Measurements from ENCODE around the gene POLK.
A peak's percentile ranks its signal among the peaks of the same experiment; 100 is the strongest.

Gene POLK

DNA sequence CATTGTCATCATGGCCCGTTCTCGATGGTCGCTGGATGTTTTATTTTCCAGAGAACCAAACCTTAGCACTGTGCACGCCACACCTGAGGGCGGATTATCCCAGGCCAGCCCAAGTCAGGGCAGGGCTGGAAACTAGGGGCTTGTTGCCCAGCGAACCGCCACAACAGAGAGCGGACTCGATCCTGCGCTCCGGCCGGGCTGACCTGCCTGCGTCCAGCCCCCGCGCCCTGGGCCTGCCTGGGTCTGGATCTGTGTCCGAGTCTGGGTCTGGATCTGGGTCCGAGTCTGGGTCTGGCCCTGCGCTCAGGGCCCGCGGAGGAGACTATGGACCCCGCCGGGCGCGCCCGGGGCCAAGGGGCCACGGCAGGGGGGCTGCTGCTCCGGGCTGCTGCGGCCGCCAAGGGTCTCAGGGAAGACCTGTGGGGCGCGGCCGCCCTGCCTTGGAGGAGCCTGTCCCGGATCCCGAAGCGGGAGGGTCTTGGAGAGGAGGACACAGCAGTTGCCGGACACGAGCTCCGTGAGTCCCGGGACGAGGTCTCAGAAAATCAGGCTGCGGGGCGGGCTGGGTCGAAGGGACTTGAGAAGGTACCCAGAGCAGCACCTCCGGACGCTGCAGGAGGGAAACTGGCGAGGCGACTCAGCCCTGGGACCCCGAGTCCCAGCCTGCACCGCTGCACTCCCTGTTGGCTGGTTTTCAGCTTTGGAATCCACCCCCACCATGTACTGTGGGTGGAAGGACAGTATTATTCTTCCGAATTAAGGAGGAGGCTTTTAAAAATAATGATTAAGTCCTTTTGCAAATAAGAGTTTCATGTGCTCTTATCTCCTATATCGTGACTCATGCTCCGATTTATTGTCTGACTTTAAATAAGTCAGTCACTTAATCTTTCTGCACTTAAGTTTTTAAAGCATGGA, 99.9 kb downstream of the POLK start, which contains the start of gene ANKDD1B:
Gene ANKDD1B, plus strand, starts transcription at position 143 of the 915 bp plus-strand sequence. Its CDS starts 182 bp downstream, at position 325.
- DNase-seq = peak; percentile 82

GRCh38 chr5:75612226-75612569, 100.5 kb downstream of the POLK start:
- peak; percentile 75 for DNase-seq

DNA sequence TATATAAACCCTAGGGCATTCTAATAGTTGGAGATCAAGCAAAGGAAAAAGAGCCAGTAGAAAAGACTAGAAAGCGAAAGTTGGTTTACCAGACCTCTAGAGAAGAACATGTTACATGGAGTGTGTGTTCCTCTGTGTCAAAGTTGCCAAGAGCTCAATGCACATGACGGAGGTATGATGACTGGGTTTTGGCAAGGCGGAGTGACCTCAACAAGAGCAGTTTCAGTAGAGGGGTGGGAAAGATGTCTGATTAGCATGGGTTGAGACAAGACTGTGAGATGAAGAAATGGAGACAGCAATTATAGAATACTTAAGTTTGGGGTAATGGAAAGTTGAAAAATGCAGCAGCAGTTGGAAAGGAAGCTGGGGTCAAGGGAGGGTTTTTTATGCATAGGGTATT, 101.2 kb downstream of the POLK start:
- DNase-seq = no peak

GRCh38 chr5:75614176-75614575, 102.5 kb downstream of the POLK start:
- DNase-seq = no peak

DNA sequence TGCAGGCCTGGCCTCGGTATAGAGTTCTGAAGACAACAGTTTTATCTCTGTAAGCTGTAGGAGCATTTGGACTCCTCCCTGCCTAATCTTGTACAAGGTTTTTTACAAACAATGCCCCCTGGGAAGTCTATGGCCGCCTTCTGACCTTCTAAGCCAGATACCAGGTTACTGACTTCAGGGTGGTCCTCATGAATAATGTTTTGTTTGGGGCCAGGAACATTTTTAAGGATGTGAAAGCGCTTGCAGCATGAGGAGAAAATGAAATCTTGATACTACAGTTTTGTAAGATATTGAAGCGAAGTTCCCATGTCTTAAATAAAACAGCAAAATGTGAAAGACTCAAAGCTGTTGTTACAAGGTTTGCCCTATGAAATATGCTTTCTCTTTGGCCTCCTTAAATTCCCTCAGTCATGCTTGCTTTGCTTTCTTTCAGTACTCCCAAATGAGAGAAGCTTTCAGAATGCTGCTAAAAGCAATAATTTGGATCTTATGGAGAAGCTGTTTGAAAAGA, 104.7 kb downstream of the POLK start:
- no peak for DNase-seq

GRCh38 chr5:75616971-75617621, 105.4 kb downstream of the POLK start:
- no peak for DNase-seq

DNA sequence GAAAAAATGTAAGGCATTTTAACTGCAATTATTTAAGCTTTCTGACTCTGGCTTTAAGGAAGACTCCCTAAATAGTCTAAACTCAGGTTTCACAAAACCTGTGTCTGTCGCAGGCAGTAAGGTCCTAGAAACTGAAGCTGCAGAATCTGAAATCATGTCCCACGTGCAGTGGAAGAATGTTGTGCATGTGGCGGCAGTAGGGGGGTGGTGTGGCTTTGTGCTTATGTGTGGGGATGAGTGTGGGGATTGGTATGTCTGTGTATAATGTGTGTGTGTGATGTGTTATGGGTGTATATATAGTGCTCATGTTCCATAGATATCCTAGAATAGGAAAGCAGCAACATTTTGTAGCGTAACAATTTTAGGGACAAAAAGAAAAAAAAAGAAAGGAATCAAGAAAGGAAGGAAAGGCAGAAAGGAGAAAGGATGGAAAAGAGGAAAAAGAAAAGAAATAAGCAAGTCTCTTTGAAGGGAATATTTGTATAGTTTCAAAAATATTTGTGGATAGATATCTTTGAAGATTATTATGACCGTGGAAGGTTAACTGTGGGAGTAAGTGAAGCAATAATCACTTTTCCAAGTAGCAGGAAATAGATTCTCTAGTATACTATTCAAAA, 106.2 kb downstream of the POLK start:
- DNase-seq = no peak

- DNase-seq = no peak
Measured at GRCh38 chr5:75620184-75620959, 108.7 kb downstream of the POLK start.

DNA sequence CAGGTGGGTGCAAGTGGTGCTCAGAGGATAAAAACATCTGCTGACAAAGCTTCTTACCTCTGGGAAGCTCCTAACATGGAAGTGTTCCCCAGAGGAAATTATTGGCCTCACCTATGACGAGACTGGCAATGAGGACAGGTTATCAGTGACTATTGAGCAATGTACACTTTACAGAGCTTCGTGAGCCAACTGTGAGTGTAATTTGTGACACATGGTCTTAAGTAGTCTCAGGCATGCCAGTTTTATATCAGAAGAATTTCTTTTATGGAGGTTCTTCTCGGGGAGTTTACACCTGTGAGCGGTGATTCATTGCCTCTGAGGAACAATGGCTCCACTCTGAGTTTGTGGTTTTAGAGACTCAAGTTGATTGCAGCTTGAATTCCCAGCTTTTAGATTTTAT, 110.9 kb downstream of the POLK start:
- DNase-seq = no peak

DNA sequence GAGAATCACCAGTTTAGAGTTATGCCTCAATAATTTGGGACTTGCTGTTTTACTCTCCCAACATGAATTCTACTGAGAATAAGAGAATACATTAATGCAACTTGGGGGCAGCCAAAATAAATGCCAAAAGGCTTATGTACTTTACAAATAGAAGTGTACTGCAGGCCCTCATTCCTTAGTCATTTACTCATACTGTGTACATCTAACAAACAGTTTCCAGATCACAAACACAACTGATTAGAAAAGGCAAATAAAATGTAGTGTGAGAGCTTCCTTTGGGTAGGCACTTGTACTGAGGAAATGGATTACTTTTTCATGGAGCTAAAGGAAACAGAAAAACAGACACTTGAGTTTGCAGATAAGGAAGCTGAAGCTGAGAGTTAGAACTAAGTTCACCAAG, 112.2 kb downstream of the POLK start:
- DNase-seq = no peak

GRCh38 chr5:75626959-75627358, 115.3 kb downstream of the POLK start:
- DNase-seq = no peak

DNA sequence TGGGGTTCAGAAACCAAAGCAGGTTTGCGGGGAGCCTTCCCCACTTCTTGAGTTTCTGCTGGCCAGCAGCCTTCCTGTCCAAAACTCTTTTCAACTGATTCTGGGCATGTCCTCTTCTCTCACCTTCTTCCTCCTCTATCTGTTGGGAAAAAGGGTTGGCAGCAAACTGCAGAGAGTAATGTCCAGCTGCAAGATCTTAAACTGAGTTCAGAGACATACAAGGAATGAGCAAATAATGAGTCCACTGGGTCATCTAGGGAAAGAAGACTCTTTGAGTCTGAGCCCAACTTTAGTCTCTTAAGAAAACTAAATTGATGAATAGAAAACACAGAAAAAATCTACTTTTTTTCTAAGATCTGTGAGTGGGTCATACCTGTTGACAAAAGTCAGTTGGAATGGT, 116.1 kb downstream of the POLK start:
- DNase-seq = no peak

GRCh38 chr5:75630875-75631274, 119.2 kb downstream of the POLK start:
- no peak for DNase-seq

DNA sequence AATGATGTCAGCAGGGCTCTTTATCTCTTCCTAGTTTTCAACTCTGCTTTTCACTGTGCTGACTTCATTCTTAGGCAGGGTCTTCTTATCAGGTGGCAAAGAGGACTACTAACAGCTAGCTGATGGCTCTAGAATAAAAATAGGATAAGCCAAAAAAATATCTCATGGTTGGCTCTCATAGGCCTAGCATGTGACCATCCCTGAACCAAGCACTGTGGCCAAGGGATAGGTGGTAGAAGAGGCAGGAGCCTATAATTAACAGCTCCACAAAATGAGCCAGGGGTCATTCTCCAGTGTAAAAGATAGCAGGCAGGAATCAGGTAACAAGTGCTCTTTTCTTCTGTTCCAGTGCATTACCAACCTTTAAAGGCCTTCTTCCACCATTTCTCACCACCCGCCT, 120.6 kb downstream of the POLK start:
- DNase-seq = no peak

- DNase-seq = no peak
Measured at GRCh38 chr5:75637949-75638348, 126.3 kb downstream of the POLK start.

DNA sequence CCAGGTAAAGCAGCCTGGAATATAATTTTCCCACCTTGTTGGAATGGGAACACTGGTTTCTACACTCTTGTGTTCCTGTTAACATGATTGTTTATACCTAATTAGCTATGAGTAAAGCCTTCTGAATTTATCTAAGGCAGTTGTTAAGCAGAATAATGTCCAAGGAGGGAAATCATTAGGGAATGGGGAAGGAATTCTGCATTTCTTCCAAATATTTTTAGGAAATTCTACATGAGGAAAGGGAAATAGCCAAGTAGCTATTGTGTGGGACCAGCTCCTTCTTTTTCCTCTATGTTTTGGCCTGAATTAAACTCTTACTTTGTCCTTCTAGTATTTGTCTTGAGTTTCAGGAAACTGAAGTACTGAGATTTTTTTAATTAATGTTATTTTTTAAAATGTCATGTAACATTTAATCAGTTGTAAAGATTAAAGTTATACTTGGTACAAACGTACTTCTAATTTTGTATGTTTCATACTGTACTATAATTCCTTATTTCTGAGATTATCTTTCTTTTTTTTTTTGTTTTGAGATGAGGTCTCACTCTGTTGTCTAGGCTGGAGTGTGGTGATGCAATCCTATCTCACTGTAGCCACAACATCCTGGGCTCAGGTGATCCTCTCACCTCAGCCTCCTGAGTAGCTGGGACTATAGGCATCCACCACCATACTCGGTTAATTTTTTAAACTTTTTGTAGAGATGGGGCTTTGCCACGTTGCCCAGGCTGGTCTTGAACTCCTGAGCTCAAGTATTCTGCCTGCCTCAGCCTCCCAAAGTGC, 128.0 kb downstream of the POLK start:
- DNase-seq = no peak

DNA sequence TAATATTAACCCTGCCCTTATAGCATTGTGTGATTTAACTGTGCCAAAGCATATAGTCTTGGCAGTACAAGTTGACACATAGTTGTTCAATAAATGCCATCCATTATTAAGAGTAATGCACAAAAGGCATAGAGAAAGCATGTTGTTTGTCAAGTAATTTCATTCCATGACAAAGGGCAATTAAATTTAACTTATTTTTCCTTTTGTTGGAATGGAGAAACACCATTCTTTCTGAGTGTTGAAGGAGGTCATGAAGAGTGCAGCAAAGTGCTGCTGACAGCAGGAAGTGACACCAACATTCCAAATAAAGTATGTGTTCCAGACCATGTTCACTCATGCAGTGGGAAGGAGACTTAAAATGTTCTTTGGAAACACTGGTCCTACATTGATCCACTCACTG, 128.7 kb downstream of the POLK start:
- no peak for DNase-seq

GRCh38 chr5:75640826-75641225, 129.1 kb downstream of the POLK start:
- no peak for DNase-seq

GRCh38 chr5:75648712-75649111, 137.0 kb downstream of the POLK start:
- no peak for DNase-seq

Data from islet precursor cell (in vitro differentiated cells).